ENCODE data around the gene ZNF146.
A peak's percentile ranks its signal among the peaks of the same experiment; 100 is the strongest.
"Not testable (repeated sequence)": the region's sequence is repeated elsewhere in the genome, so short reads cannot be mapped to it uniquely, and the experiment has no call there.

ZNF146 gene

DNA sequence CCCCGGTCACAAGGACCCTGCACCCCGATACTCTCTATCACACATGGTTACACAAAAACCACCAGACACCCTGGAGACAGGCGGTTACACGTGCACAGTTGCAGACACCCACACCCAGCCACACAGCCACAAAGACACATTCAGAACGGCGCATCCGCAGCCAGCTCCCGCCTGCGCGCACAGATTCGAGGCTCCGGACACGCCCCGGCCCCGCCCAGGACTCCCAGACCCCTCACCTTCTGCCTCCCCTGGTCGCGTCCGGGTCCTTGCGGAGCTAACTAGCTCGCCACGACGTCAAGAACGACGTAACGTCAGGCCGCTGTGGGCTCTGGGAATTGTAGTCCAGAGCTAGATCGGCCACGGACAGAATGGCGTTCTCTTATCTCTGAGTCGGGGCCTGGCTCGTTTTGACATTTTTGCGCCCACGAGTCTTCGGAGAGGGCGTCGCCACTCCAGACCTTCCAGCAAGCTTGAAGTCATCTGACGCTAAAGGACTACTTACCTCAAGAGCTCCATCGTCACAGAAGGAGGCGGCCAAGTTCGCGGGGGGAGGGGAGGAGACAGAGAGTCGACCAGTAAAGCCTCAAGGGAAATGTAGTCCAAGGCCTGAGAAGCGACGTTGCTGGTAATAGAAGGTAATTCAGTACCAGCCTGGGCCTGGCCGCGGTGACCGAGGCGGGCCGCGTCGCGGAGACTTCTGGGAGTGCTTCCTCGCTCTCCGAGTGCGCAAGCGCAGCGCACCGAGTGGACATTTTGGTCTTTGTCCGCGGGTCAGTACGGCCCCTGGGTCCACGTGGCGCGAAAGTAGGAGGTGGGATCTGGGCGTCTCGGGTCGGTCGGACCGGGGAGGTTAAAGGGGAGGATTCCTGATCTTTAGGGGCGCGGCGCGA, at the start of gene ZNF146, which contains the start of gene ZNF565:
ZNF146 (plus strand) TSS at position 721 of the 890 bp plus-strand sequence. CDS start 21,335 bp downstream, outside the sequence.
ZNF565 (minus strand) TSS at position 280 of the 890 bp plus-strand sequence. CDS start 12,680 bp downstream, outside the sequence.
- POLR2A ChIA-PET, result interaction anchor here (0.5 to 1.7 kb wide), 8 partner anchors 12 to 359 kb away, joined by 3 to 5 read pairs (median 4); partner anchors contain the start of genes POLR2I, TBCB, ZNF260 and ZNF529
- peak within 1 kb of the TSS; percentile 65 for H3K4me3 ChIP-seq (ENCODE audit: low read depth, low read length)
- CTCF ChIA-PET, result interaction anchor here (0.7 to 1.3 kb wide), 3 partner anchors 10 to 159 kb away, joined by 3 to 5 read pairs (median 3); no protein-coding TSS in a partner anchor
- DNase-seq (ENCODE audit: low read depth, low spot score), result peak; percentile 88
- peak; percentile 0 for TF ChIP-seq CTCF (IDR thresholded peaks at IDR 0.05; ENCODE audit: insufficient read depth, low read length, missing control alignments)

DNA sequence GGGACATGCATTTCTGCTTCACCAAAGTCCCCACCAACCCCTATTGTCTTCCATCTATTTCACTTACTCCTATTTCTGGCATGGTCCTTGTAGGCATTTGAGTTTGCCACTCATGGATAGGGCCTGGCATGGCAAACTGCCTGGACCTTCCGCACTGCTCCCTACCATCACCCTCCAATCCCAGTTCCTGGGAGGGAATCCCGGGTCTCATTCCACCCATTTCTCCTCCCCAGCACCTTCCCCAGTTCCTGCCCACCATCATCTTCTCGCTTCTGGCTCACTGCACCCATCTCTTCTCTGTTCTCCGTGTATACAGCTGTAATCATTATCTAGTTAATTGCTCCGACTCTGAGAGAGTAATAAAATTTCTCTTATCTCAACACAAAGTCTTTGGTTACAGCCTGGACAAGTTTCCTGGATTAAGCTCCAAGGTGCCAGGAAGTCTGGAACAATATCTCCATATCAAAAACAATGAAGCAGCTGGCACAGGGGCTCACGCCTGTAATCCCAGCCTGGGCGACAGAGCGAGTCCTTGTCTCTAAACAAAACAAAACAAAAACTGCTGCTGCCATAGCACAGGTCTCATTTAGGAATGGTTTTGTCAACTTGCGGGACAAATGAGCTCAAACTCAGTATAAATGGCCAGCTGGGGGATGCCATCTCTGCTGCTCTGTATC, 45.7 kb upstream of the ZNF146 start:
- TF ChIP-seq CTCF (IDR thresholded peaks at IDR 0.05; ENCODE audit: insufficient read depth, low read length, missing control alignments), result no peak
- ChIA-PET CTCF (interaction anchor here (0.8 to 12.3 kb wide), 18 partner anchors 8 to 222 kb away, joined by 3 to 152 read pairs (median 4); partner anchors contain the start of gene COX7A1), POLR2A (interaction anchor here (0.8 to 1.2 kb wide), 2 partner anchors 41 kb away, joined by 4 read pairs; no protein-coding TSS in a partner anchor)
- no peak overlapping the region for H3K4me3 ChIP-seq (ENCODE audit: low read depth, low read length)
- no peak for DNase-seq (ENCODE audit: low read depth, low spot score)

- DNase-seq (ENCODE audit: low read depth, low spot score), result no peak
- POLR2A ChIA-PET, result no interaction called here
- no peak overlapping the region for H3K4me3 ChIP-seq (ENCODE audit: low read depth, low read length)
- CTCF ChIA-PET, result interaction anchor here (0.7 to 12.3 kb wide), 7 partner anchors 7 to 114 kb away, joined by 3 to 152 read pairs (median 6); no protein-coding TSS in a partner anchor
- TF ChIP-seq CTCF (IDR thresholded peaks at IDR 0.05; ENCODE audit: insufficient read depth, low read length, missing control alignments), result no peak
Observed at GRCh38 chr19:36172852-36173251, 42.1 kb upstream of the ZNF146 start.

DNA sequence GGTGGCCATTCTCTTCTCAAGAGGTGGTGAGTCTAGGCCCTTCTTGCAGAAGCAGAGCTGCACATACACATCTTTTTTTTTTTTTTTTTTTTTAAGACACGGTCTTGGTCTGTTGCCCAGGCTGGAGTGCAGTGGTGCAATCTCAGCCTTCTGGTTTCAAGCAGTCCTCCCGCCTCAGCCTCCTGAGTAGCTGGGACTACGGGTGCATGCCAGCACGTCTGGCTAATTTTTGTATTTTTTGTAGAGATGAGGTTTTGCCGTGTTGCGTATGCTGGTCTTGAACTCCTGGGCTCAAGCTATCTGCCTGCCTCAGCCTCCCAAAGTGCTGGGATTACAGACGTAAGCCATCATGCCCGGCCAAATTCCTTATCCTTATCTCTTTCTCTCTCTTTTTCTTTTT, 41.1 kb upstream of the ZNF146 start:
- POLR2A ChIA-PET, result interaction anchor here (1.0 kb wide), 1 partner anchor 31 kb away, joined by 3 read pairs; no protein-coding TSS in a partner anchor

DNA sequence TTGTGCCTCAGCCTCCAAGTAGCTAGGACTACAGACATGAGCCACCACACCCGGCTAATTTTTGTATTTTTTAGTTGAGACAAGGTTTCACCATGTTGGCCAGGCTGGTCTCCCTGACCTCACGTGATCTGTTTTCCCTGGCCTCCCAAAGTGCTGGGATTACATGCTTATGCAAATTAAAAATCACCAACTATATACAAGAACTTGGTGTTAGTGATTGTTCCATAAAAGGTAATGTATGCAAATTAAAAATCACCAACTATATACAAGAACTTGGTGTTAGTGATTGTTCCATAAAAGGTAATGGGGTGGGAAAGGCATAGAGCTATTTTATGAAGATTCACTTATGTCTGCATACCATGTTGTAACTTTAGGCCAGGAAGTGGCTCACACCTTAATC, 35.8 kb upstream of the ZNF146 start:
- CTCF ChIA-PET, result interaction anchor here (1.4 to 6.9 kb wide), 3 partner anchors 10 to 51 kb away, joined by 3 to 46 read pairs (median 3); no protein-coding TSS in a partner anchor
- H3K4me3 ChIP-seq (ENCODE audit: low read depth, low read length); POLR2A ChIA-PET; DNase-seq (ENCODE audit: low read depth, low spot score): not testable (repeated sequence)

More for the DNA sequence above, 41.1 kb upstream of the ZNF146 start:
- CTCF ChIA-PET, result interaction anchor here (1.0 to 12.3 kb wide), 5 partner anchors 6 to 113 kb away, joined by 5 to 152 read pairs (median 10); no protein-coding TSS in a partner anchor
- not testable (repeated sequence) for DNase-seq (ENCODE audit: low read depth, low spot score); H3K4me3 ChIP-seq (ENCODE audit: low read depth, low read length)

DNA sequence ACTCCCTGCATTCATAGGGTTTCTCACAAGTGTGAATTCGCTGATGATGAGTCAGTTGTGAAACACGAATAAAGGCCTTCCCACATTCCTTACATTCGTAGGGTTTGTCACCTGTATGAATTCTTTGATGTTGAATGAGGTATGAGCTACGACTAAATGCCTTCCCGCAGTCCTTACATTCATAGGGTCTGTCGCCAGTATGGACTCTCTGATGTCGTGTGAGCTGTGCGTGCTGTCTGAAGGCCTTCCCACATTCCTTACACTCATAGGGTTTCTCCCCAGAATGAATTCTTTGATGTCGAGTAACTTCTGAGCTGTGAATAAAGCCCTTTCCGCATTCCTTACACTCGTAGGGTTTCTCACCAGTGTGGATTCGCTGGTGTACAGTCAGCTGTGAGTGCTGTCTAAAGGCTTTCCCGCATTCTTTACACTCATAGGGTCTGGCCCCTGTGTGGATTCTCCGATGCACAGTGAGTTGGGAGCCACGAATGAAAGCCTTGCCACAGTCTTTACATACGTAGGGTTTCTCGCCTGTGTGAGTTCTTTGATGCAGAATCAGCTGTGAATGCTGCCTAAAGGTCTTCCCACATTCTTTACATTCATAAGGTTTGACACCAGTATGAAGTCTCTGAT, 32.2 kb upstream of the ZNF146 start:
- DNase-seq (ENCODE audit: low read depth, low spot score), result peak; percentile 62
- ChIA-PET POLR2A (interaction anchor here (0.6 to 1.0 kb wide), 2 partner anchors 14 to 55 kb away, joined by 3 to 4 read pairs; no protein-coding TSS in a partner anchor), CTCF (interaction anchor here (0.8 to 6.9 kb wide), 3 partner anchors 8 to 55 kb away, joined by 4 to 46 read pairs (median 7); no protein-coding TSS in a partner anchor)
- TF ChIP-seq CTCF (IDR thresholded peaks at IDR 0.05; ENCODE audit: insufficient read depth, low read length, missing control alignments), result no peak
- no peak overlapping the region for H3K4me3 ChIP-seq (ENCODE audit: low read depth, low read length)

All from AG04449 (cell line).